PC-9 (cell line): ENCODE data around the gene ZNRD2. TPM values are rescaled to one million over a fixed set of nuclear protein-coding genes. Genes with fewer than 3 reads are reported as not detected.

Experiments
- BruUV-seq: library from RNA; stranded (reverse); fragments of 400-500 nt; replicated peaks from 2 replicates; lab custom pipeline; 2021; lab: Mats Ljungman, UMichigan
- CTCF ChIA-PET: fragments of 300-600 bp; sonication (Branson Sonifier 250); formaldehyde crosslinking; loops from one replicate; lab custom pipeline; 2022; ENCODE audit warnings: antibody characterized with exemption; lab: Charles Lee
- POLR2A ChIA-PET: fragments of 300-600 bp; sonication (Branson Sonifier 250); formaldehyde crosslinking; loops from one replicate; lab custom pipeline; 2022; ENCODE audit warnings: antibody characterized with exemption; ENCODE audit not compliant: unreplicated experiment; lab: Charles Lee
- DNase-seq, 2 experiments: peaks; one replicate each; pipeline versions ENCODE4 v3.0.0 to v3.0.0-alpha.2; 2015 to 2022; ENCODE audit warnings: mixed read lengths in 1 of 2
- H2AFZ ChIP-seq: fragments of 200-600 bp; sonication (generic); 2 replicates; pipeline ENCODE4 v1.8.1; 2017; ENCODE audit warnings: antibody characterized with exemption
- H3F3A ChIP-seq: fragments of 200-600 bp; sonication (generic); 2 replicates; pipeline ENCODE4 v1.8.1; 2017; ENCODE audit warnings: antibody characterized with exemption, mild to moderate bottlenecking, low read depth; ENCODE audit not compliant: insufficient read depth
- H3K27ac ChIP-seq: fragments of 200-600 bp; sonication (generic); 2 replicates; pipeline ENCODE4 v1.6.1; 2016; ENCODE audit warnings: mixed run types
- H3K27me3 ChIP-seq: fragments of 200-600 bp; sonication (generic); 2 replicates; pipeline ENCODE4 v1.6.1; 2016; ENCODE audit warnings: low read depth, mixed run types; ENCODE audit not compliant: insufficient read depth
- H3K36me3 ChIP-seq: fragments of 200-600 bp; sonication (generic); 2 replicates; pipeline ENCODE4 v1.6.1; 2016; ENCODE audit warnings: low read depth, mixed run types
- H3K4me1 ChIP-seq: fragments of 200-600 bp; sonication (generic); replicated peaks from 2 replicates; pipeline ENCODE4 v1.6.1; 2016; ENCODE audit warnings: mixed run types; ENCODE audit not compliant: insufficient read depth
- H3K4me2 ChIP-seq: fragments of 200-600 bp; sonication (generic); 2 replicates; pipeline ENCODE4 v1.6.1; 2017; ENCODE audit warnings: mixed run types
- H3K4me3 ChIP-seq: fragments of 200-600 bp; sonication (generic); 2 replicates; pipeline ENCODE4 v1.6.1; 2016; ENCODE audit warnings: mixed run types
- H3K79me2 ChIP-seq: fragments of 200-600 bp; sonication (generic); 2 replicates; pipeline ENCODE4 v1.6.1; 2017; ENCODE audit warnings: low read depth, mixed run types
- H3K9me2 ChIP-seq: fragments of 200-600 bp; sonication (generic); 2 replicates; pipeline ENCODE4 v1.8.1; 2017; ENCODE audit warnings: mild to moderate bottlenecking; ENCODE audit not compliant: insufficient read depth
- H3K9me3 ChIP-seq: fragments of 200-600 bp; sonication (generic); 2 replicates; pipeline ENCODE4 v1.8.1; 2016; ENCODE audit warnings: low read depth; ENCODE audit not compliant: insufficient read depth
- H4K20me1 ChIP-seq: fragments of 200-600 bp; sonication (generic); 2 replicates; pipeline ENCODE4 v1.8.1; 2017; ENCODE audit not compliant: insufficient read depth
- CTCF ChIP-seq: fragments of 200-600 bp; sonication (generic); conservative IDR thresholded peaks from 2 replicates; pipeline ENCODE4 v1.6.1; 2017; ENCODE audit warnings: mixed run types, antibody characterized with exemption, mild to moderate bottlenecking, moderate library complexity
- EZH2 ChIP-seq: fragments of 200-600 bp; sonication (generic); IDR thresholded peaks from 2 replicates; pipeline ENCODE4 v1.8.0; 2017; ENCODE audit warnings: antibody characterized with exemption, low read depth
- intact Hi-C: fragments of 100-400 bp; cut with micrococcal nuclease; formaldehyde crosslinking; loops from one replicate; pipeline ENCODE4 v1.10.0; 2022; ENCODE audit not compliant: unreplicated experiment
- total RNA-seq: library from RNA; stranded (reverse); gene quantifications from 2 replicates; pipeline ENCODE4 v1.2.3, GENCODE V29; 2021

The ZNRD2 gene
- total RNA-seq, 1 experiment from 2014 or later, result 51.4 TPM

GRCh38 chr11:65583589-65583988 lies 13.3 kb downstream of the ZNRD2 start:
- Histone ChIP-seq H3K27ac (no peak overlapping the region), H3F3A (peaks cover 20% of the 10 kb centered on the region; the same call in 1 of the 2 replicates), H3K27me3 (no peaks in the 10 kb centered on the region), H3K4me1 (no peaks in the 10 kb centered on the region), H3K9me3 (no peaks in the 10 kb centered on the region), H3K9me2 (no peaks in the 10 kb centered on the region), H4K20me1 (peaks cover 2% of the 10 kb centered on the region; the same call in 1 of the 2 replicates), H3K36me3 (no peaks in the 10 kb centered on the region; the same call in 1 of the 2 replicates), H2AFZ (no peak overlapping the region), H3K4me3 (no peak overlapping the region), H3K79me2 (peaks cover 4% of the 10 kb centered on the region; the same call in 1 of the 2 replicates), H3K4me2 (no peak overlapping the region)
- TF ChIP-seq EZH2, result no peak
- no peak for TF ChIP-seq CTCF
- intact Hi-C loops, result no loop called here
- ChIA-PET CTCF (no interaction called here), POLR2A (interaction anchor here (0.6 to 0.8 kb wide), 2 partner anchors 12 to 29 kb away, joined by 8 to 10 read pairs; partner anchors contain the start of gene KCNK7)
- no peak for DNase-seq
- no TSS peak for BruUV-seq

- H3K27ac ChIP-seq, result no peak overlapping the region
- no peaks in the 10 kb centered on the region for H3K9me3 ChIP-seq
- no peaks in the 10 kb centered on the region for H4K20me1 ChIP-seq
- ChIA-PET CTCF (no interaction called here), POLR2A (interaction anchor here (0.6 to 0.8 kb wide), 2 partner anchors 11 to 29 kb away, joined by 8 to 10 read pairs; partner anchors contain the start of gene KCNK7)
- no peaks in the 10 kb centered on the region for H3K27me3 ChIP-seq
- no peak for DNase-seq
- H3K4me3 ChIP-seq, result no peak overlapping the region
- no peaks in the 10 kb centered on the region for H3K4me1 ChIP-seq
- H2AFZ ChIP-seq, result no peak overlapping the region
- peaks cover 25% of the 10 kb centered on the region; the same call in 1 of the 2 replicates for H3F3A ChIP-seq
- no TSS peak for BruUV-seq
- intact Hi-C loops, result no loop called here
- no peaks in the 10 kb centered on the region for H3K79me2 ChIP-seq
- no peaks in the 10 kb centered on the region for H3K9me2 ChIP-seq
- H3K4me2 ChIP-seq, result no peak overlapping the region
- no peak for TF ChIP-seq CTCF
- TF ChIP-seq EZH2, result no peak
- H3K36me3 ChIP-seq, result no peaks in the 10 kb centered on the region; the same call in 1 of the 2 replicates
These were observed 13.8 kb downstream of the ZNRD2 start for GRCh38 chr11:65584106-65584505.

- H3K4me1 ChIP-seq, result no peaks in the 10 kb centered on the region
- no peaks in the 10 kb centered on the region for H4K20me1 ChIP-seq
- no peaks in the 10 kb centered on the region for H3K9me2 ChIP-seq
- ChIA-PET CTCF (no interaction called here), POLR2A (no interaction called here)
- no peak overlapping the region for H3K27ac ChIP-seq
- intact Hi-C loops, result no loop called here
- no peak for TF ChIP-seq CTCF
- no peak for TF ChIP-seq EZH2
- DNase-seq, result no peak
- no peaks in the 10 kb centered on the region for H3K27me3 ChIP-seq
- no peak overlapping the region for H3K4me3 ChIP-seq
- no peaks in the 10 kb centered on the region for H3K36me3 ChIP-seq
- H3K9me3 ChIP-seq, result no peaks in the 10 kb centered on the region
- no peaks in the 10 kb centered on the region for H3K79me2 ChIP-seq
- H2AFZ ChIP-seq, result no peak overlapping the region
- H3K4me2 ChIP-seq, result no peak overlapping the region
- H3F3A ChIP-seq, result peaks cover 28% of the 10 kb centered on the region; the same call in 1 of the 2 replicates
- no TSS peak for BruUV-seq
These were observed 14.5 kb downstream of the ZNRD2 start for GRCh38 chr11:65584723-65585171.
